Stimulated activated CD4-positive, alpha-beta T cell treated with anti-CD3 and anti-CD28 coated beads, TNF-alpha, amount 100 ng/mL, for 1 hour (primary cell): ENCODE data around the gene HOXD10.

Experiments
- DNase-seq, 3 donors: peaks; one replicate each; pipeline ENCODE4 v3.0.0-alpha.2; 2020; ENCODE audit warnings: low read depth in 3 of 3, low spot score in 1 of 3

Gene HOXD10

GRCh38 chr2:176082525-176082823 is 34.1 kb upstream of the HOXD10 start:
- no peak for DNase-seq

GRCh38 chr2:176082824-176083751 is 33.5 kb upstream of the HOXD10 start:
- DNase-seq = no peak

GRCh38 chr2:176083796-176084261 is 32.7 kb upstream of the HOXD10 start, which contains the start of gene EVX2:
EVX2 (minus strand) TSS chr2:176083962; CDS start chr2:176083776, 186 bp downstream.
- no peak for DNase-seq

- no peak for DNase-seq
Measured at GRCh38 chr2:176084611-176085119, 31.9 kb upstream of the HOXD10 start.

- no peak for DNase-seq
Measured at GRCh38 chr2:176085120-176085788, 31.3 kb upstream of the HOXD10 start.

GRCh38 chr2:176085861-176086771 is 30.5 kb upstream of the HOXD10 start:
- DNase-seq = no peak

- DNase-seq = no peak
Measured at GRCh38 chr2:176087330-176088047, 29.1 kb upstream of the HOXD10 start.

- DNase-seq = no peak
Measured at GRCh38 chr2:176088048-176088936, 28.3 kb upstream of the HOXD10 start.

- DNase-seq = no peak
Measured at GRCh38 chr2:176088937-176089842, 27.4 kb upstream of the HOXD10 start.

- no peak for DNase-seq
Measured at GRCh38 chr2:176089843-176090395, 26.7 kb upstream of the HOXD10 start.

- no peak for DNase-seq
Measured at GRCh38 chr2:176090862-176091261, 25.7 kb upstream of the HOXD10 start.

GRCh38 chr2:176091329-176092258 is 25.0 kb upstream of the HOXD10 start:
- DNase-seq = no peak

GRCh38 chr2:176092270-176093144 is 24.1 kb upstream of the HOXD10 start, which contains the start of gene HOXD13:
HOXD13 (plus strand) TSS chr2:176092721; CDS start chr2:176092891, 170 bp downstream.
- no peak for DNase-seq

GRCh38 chr2:176093145-176093897 is 23.3 kb upstream of the HOXD10 start:
- DNase-seq = no peak

GRCh38 chr2:176093898-176094249 is 22.7 kb upstream of the HOXD10 start:
- no peak for DNase-seq
